Umbilical cord (tissue), 2 donors: Measurements from ENCODE around the gene NECTIN4. TPM values are rescaled to one million over a fixed set of nuclear protein-coding genes. Genes with fewer than 3 reads are reported as not detected.
"Not testable (repeated sequence)": the region's sequence is repeated elsewhere in the genome, so short reads cannot be mapped to it uniquely, and the experiment has no call there.

Experiments
- DNase-seq: peaks from one replicate; pipeline ENCODE4 v3.0.0-alpha.2; 2015; ENCODE audit warnings: low spot score
- total RNA-seq: library from RNA; depleted of rRNA; stranded (reverse); fragments of >200 nt; gene quantifications from one replicate; pipeline ENCODE4 v1.2.3, GENCODE V29; 2014; ENCODE audit warnings: low replicate concordance; ENCODE audit not compliant: insufficient read depth

The NECTIN4 gene
- 6.3 TPM for total RNA-seq

DNA sequence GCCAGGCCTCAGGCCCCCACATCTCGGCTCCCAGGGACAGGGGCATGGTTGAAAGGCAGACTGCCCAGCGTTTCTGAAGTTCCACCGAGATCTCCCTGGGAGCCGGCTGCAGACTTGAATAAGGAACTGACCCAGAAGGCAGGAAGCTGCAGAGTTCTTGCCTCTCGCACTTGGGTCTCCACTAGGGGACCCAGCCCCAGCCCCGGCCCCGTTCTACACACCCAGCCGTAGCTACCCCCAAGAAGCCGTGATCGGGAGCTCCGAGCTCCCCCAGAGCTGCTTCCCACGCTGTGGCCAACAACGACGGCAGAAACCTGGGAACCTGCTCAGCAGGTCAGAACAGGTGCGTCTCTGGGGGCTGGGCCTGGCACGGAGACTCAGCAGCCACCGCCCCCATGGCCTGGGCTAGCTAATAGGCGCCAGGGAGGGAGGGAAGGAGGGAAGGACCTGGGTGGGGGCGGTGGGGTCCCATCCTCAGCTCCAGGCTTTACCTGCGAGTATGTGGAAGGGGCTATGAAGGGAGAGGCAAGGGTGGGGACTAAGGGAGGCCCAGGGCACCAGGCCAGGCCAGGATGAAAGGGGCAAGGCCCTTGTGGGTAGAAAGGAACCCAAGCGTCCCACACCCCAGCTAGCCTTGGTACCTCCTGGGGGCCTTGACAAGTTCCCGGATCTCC lies at the start of gene NECTIN4:
NECTIN4 (minus strand) TSS at position 308 of the 674 bp plus-strand sequence; CDS start at position 46, 262 bp downstream.
- peak; percentile 55 for DNase-seq

DNA sequence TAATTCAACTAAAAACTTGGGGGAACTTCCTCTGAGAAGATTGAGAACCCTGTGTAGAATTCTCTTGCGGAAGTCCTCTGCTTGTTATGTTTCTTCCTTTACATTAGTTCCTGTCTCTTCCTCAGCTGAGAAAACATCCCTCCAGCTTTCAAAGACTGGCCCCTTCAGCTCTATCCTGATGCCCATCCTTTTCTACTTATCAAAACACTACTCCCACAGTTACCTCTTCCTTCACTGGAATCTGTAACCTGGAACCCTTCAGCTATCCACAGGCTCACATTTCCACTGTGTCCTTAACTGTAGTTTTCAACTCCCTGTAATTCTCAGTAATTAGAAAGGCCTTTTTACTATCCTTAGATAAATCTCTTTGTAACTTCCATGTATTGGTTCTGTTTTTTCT lies 49.1 kb upstream of the NECTIN4 start:
- DNase-seq: no peak

DNA sequence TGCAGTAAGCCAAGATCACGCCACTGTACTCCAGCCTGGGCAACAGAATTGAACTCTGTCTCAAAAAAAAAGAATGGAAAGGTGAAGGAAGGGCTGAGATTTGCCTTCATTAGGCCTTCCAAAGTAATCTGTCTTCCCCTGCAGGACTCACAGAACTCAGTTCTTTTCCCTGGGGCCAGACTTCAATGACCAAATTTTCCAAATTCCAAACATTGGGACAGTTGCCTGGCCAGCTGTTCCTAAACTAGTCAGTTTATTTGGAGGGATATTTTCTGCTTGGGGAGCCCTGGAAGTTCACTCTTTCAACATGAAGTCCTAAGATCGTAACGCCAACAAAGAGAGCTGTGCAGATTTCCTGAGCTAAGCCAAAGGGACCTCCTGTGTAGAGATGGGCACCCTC lies 48.5 kb upstream of the NECTIN4 start:
- DNase-seq: no peak

DNA sequence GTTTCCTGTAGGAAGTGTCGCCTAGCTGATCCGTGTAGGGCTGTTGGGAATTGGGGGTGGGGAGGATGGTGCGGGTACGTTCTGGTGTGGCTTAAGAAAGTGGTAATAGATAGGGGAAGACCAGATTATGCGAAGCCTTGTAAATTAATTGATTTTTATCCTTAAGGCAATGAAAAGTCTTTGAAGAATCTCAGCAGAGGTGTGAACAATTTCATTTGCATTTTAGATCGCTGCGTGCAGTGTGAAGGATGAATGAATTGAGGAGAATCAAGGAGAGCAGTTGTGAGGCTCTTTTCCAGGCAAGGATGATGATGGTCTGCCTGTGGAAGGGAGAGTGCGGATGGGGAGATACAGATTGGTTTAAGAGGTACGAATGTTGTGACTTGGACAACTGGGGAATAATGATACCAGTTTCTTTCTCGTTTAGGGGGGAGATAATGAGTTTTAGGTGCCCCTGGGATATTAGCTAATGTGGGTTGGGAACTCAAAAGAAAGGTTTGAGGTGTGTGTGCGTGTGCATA lies 43.9 kb upstream of the NECTIN4 start:
- DNase-seq: no peak

DNA sequence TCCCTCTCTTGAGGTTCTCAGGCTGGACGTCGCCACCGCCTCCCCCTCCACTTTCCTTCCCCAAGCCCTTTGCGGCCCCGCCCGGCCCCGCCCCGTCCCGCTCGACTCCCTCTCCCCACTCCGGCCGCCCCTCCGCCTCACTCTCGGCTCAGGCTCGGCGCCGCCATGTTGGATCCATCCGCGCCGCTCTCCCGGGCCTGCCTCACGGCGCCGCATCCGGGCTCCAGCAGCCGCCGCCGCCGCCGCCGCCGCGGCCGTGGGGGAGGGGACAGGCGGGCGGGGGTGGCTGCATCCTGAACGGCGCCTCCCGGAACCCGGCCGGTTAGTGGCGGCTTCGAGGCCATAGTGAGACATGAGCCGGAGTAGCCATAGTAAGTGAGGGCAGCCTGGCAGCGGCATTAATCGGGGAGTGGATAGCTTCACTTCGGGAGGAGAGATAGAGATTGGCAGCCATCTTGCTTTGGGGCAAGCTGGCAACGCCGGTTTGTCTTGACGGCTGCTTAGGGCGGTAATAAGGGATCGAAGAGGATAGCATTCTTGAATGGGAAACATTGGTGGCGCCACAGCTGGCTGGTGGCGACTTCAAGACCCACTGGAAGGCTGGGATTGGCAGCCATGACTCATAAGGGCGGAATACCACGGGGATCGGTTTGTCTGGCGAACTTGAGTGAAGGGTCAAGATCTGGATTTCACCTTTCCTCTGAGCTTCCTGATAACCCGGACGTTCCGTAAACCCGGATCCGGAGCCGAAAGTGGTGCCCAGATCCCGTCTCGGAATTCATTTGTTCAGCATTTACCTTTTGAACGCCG lies 43.3 kb upstream of the NECTIN4 start, which contains the start of gene DEDD:
DEDD (minus strand) TSS at position 258 of the 810 bp plus-strand sequence. CDS start 8,205 bp downstream, outside the sequence.
- peak; percentile 99 for DNase-seq

DNA sequence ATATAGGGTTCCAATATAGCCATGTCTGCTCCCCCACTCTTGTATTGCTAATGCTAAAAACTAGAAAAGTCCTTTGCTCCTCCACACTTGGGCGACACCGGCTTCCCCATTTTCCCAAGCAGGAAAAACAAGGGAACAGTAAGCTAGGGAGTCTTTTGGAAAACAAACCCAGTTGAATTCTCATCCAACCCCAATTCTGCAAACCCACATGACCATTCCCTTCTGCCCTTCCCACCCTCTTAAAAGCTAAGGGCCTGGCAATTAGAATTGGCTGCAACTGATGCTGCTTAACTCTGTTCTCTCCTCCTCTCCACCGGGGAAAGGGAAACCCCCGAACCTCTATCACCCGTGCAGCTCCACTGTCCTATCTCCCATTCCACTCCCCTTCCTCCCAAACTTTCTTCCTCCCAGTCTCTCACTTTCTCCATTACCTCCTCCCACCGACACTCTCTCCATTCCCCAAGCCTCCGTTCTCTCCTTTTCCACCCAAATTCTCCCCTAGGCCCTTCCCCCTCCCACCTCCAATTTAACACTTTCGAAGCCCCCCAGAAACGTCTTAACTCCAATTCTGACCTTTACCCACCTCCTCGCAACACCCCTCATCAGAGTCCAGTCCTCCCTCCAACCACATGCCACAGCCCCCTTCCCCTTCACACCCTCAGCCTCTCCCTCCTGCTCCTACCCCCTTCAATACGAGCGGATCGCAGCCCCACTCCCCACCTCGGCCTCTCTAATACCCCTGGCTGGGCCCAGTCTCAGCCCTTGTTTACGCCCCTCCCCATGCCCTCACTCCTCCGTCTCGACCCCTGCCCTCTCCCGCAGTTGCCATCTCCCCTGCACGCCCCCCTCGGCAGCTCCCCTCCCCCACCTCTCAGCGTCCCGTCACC lies 42.4 kb upstream of the NECTIN4 start:
- DNase-seq: peak; percentile 54

DNA sequence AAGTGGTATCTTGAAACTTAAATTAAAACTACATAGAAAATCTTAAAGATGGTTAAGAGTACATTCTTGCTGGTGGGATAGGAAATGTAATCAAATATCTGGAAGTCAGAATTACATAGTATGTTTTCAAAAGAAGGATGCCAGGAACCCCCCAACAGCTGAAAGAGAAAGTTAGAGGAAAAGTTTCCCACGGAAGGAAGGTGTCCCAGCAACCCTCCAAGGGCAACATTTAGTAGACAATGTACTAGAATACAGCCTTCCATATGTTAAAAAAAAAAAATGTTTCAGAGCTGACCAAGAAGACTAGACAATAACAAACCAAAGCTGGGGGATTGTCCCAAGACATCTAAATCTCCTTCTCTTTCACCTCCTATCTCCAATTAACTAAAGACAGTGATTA lies 40.9 kb upstream of the NECTIN4 start:
- DNase-seq: no peak

DNA sequence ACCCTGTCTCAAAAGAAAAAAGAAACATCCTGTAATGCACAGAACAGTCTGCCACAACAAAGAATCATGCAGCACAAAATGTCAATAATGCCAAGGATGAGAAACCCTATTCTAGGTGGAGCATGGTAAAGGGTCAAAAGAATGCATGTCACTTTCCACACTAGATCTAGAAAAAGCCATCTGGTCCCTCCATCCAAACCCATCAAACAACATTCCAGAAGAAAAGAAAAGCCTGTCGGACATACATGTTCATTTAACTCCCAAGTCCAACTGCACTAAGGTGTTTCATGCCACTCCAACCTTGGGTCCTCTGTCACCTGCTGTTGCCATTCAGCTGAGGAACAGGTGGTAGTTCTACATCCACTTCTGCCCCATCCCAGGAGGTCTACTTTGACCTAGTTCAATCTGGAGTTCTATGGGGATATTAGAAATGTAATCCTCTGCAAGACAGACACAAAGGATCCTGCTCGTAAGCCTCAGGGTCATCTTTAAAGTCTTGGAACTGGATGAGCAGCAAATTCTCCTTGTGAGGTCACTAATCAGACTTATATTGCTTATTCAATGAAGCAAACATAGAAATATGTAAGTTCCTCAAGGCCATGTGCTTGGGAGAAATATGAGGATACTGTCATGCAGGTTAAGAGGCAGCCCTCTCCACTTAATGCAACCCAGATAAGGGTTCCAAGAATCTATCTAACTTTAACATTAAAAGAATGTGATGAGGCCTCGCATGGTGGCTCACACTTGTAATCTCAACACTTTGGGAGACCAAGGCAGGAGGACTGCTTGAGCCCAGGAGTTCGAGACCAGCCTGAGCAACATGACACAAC lies 39.4 kb upstream of the NECTIN4 start:
- DNase-seq: no peak

DNA sequence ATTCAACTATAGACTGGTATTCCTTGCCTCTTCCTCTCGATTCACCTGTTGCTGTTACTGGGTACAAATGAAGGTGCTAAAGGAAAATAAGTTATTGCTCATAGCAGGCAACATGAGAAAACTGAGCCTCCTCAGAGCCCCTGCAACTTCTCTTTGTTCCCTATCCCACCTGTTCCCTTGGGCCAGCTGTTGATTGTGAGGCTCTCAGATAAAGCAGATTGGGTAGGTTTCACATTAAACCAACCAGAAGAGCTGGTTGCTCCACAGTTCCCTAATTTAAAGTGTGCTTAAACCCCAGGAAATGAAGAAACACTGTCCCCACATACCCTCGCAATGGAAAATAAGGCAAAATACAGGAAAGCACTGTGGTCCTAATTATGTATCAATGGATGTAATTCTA lies 38.3 kb upstream of the NECTIN4 start:
- no peak for DNase-seq

DNA sequence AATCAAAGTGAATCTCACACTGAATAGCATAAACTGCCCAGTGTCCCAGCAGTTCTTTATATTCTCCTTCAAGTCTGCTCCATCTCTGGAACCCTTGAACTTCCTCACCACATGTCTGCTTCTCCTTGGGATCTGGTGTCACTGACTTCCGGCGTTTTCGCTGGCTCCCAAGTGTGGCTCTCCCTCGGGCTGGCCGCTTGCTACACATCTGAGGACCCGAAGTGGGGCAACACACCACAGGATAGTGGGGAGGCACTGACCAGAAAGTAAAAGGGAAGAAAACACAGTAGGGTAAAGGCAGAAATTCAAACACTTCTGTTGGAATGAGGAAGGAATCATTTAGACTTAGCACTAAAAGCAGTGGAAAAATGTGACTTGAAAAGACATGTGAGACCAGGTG lies 33.6 kb upstream of the NECTIN4 start:
- no peak for DNase-seq

DNA sequence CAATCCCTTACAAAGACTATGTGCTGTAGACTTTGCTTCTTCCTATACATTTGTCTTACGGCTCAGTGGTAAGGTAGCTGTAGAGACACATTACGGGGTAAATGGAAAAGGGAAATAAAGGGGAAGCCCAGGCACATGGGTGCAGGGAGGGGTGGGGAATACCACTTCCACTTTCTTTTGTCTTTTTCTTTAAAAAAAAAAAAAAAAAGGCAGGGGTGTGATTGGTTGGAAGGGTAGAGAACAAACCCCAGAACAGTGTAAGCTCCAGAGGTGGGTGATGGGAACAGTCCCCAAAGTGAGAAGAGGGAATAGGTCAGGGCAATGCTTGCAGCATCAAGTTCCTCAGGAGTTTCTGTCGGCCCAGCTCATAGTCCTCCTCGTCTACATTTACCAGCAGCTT lies 32.5 kb upstream of the NECTIN4 start:
- no peak for DNase-seq

DNA sequence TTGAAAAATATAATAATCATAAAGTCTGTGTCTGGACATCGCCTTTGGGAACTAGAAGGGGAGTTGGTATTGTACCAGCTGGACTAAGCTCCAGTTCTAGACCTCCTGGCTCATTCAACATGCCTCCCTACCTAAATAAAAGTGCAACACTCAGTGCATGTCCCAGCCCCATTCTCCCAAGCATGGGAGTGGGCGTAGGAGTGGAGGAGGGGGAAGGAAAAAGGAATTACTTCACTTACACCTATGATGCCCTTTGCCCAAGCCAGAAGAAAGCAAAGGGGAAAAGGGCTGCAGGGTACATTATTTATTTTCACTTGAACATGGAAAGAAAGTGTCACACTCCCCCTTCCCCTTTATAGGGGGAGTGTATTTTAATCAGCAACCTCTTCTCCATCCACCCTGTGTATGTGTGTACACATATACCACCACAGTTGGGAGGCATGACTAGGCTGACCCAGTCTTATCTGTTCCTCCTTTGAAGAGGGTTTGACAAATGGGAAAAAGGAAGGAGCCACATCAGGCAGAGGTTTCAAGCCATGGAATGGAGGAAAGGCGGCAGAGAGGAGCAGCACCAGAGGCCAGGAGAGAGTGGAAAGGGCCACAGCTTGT lies 31.8 kb upstream of the NECTIN4 start:
- DNase-seq: no peak

DNA sequence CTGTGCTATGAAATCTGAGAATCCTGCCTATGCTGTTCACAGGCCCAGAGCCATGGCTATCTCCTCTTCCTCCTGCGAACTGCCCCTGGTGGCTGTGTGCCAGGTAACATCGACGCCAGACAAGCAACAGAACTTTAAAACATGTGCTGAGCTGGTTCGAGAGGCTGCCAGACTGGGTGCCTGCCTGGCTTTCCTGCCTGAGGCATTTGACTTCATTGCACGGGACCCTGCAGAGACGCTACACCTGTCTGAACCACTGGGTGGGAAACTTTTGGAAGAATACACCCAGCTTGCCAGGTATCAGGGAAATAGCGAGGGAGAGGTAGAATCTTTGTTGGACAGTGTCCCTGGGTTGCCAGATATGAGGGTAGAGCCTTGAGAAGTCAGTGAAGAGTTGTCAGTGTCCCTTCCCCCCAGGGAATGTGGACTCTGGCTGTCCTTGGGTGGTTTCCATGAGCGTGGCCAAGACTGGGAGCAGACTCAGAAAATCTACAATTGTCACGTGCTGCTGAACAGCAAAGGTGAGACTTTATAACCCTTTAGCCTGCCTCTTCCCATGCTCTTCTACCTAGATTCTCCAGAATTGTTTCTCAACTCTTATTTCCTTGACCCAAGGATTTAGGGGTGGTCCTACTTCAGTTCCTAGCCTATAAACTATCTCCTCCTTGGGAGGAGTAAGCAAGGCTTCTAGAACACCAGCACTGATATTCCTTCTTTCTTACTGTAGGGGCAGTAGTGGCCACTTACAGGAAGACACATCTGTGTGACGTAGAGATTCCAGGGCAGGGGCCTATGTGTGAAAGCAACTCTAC lies 29.9 kb upstream of the NECTIN4 start:
- peak; percentile 72 for DNase-seq

DNA sequence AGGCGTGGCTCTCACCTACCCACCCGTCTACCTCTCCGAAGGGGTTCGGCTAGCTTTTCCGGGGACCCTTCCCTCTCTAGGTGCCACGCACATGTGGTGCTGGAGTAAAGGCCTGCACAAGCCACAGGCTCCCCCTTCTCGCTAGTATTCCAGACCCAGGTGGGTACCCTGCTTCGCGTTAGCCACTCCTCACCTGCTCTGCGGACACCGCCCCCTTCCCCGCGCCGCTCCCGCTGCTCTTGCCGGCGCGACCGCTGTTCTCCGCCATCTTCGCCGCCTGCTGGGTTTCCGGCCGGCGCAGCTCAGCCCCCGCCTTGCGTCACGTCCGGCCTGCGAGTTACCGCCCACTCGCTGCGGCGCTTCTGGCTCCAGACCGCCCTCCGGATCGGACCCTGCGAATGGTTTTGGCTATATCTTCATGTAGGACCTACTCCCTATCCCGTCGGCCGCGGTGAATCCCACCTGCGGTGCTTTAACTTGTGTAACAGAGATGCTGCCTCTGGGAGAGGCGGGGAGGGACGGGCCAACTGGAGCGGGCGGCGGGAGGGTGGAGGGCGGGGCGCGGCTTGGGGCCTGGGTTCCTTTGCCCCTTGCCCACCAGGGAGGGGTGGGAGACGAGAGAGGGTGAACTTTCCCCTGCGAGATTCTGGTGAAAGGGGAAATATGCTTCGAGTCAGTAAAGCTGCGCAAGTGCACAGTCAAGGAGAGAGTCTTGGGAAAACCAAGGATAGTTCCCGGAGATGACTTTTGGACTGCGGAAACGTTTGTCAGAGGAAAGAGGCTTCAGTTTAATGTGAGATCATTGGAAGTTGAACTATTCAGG lies 28.6 kb upstream of the NECTIN4 start, which contains the start of the genes NIT1 and PFDN2:
NIT1 (plus strand) TSS at position 347 of the 823 bp plus-strand sequence; CDS start at position 419, 72 bp downstream.
PFDN2 (minus strand) TSS at position 279 of the 823 bp plus-strand sequence; CDS start at position 268, 11 bp downstream.
- DNase-seq: peak; percentile 92

DNA sequence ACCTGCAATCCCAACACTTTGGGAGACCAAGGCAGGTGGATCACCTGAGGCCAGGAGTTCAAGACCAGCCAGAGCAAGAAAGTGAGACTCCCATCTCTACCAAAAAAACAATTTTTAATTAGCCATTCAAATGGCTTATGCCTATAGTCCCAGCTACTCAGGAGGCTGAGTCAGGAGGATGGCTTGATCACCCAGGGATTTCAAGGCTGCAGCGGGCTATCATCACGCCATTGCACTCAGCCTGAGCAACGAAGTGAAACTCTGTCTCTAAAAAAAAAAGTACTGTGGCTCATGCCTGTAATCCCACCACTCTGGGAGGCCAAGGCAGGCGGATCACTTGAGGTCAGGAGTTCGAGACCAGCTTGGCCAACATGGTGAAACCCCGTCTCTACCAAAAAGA lies 26.6 kb upstream of the NECTIN4 start:
- not testable (repeated sequence) for DNase-seq

DNA sequence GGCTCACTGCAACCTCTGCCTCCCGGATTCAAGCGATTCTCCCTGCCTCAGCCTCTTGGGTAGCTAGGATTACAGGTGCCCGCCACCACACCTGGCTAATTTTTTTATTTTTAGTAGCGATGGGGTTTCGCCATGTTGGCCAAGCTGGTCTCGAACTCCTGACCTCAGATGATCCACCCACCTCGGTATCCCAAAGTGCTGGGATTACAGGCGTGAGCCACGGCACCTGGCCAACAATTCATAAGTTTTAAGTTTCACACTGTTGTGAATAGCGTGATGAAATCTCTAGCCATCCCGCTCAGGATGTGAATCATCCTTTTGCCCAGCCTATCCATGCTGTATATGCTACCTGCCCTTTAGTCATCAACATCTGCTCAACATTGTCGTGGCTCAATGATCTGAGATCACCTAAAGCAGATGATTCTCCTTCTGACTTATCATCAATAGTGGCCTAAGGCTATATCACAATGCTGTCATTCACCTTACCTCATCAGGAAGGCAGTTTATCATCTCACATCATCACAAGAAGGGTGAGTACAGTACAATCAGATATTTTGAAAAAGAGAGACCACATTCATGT lies 25.9 kb upstream of the NECTIN4 start:
- DNase-seq: no peak

DNA sequence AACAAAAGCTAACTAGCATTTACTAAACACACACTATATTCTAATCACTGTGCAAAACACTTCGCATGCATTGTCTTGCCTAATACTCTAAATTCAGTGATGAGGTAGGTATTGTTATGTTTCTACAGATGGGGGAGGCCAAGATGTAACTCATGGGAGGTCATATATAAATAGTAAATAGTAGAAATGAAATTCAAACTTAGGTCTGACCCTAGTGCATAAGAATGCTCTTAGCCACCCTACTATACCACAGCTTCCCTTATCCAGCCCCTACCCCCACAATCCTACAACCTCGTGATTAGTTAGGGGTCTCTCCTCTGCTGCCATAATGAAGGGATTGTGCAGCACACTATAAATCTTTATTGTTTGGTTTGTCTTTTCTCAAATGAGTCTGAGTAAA lies 25.2 kb upstream of the NECTIN4 start:
- no peak for DNase-seq

DNA sequence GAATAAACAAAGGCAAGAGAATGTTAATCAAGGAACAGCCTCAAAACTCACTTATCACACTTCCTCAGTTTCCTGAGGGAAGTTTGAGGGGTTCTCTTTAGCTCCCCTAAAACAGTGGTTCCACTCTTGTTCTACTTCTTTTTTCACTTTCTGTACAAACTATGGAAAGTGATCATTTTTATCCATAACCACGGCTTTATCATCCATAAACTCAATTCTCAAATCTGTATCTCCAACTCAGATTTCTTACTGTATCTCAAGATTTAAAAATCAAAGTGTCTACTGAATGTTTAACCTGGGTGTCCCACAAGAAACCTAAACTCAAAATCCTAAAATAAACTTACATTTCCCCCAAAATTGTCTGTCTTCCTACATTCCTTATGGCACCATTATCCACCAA lies 24.6 kb upstream of the NECTIN4 start:
- DNase-seq: no peak
